ENCODE data around the gene TMPRSS15.

GRCh38 chr21:18298228-18298627, 105.4 kb downstream of the TMPRSS15 start:
- TF ChIP-seq CTCF (IDR thresholded peaks at IDR 0.05 in 2 of 3, conservative IDR thresholded peaks at IDR 0.05 in 1 of 3; ENCODE audit: borderline replicate concordance in 1 of 3, insufficient read depth in 1 of 3, low read depth in 2 of 3, low read length in 2 of 3): no peak
- TF ChIP-seq POLR2AphosphoS5 (IDR thresholded peaks at IDR 0.05; ENCODE audit: low read depth, low read length): no peak
- no peak for TF ChIP-seq EGR1 (IDR thresholded peaks at IDR 0.05; ENCODE audit: low read depth)
- TF ChIP-seq ATF3 (IDR thresholded peaks at IDR 0.05): no peak

Data from HCT116 (cell line).